ENCODE measurements around the gene SLC29A1.

The SLC29A1 gene

GRCh38 chr6:44245912-44246662 lies 22.7 kb downstream of the SLC29A1 start:
- TF ChIP-seq, protein P1, sequence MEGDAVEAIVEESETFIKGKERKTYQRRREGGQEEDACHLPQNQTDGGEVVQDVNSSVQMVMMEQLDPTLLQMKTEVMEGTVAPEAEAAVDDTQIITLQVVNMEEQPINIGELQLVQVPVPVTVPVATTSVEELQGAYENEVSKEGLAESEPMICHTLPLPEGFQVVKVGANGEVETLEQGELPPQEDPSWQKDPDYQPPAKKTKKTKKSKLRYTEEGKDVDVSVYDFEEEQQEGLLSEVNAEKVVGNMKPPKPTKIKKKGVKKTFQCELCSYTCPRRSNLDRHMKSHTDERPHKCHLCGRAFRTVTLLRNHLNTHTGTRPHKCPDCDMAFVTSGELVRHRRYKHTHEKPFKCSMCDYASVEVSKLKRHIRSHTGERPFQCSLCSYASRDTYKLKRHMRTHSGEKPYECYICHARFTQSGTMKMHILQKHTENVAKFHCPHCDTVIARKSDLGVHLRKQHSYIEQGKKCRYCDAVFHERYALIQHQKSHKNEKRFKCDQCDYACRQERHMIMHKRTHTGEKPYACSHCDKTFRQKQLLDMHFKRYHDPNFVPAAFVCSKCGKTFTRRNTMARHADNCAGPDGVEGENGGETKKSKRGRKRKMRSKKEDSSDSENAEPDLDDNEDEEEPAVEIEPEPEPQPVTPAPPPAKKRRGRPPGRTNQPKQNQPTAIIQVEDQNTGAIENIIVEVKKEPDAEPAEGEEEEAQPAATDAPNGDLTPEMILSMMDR (IDR thresholded peaks at IDR 0.05; ENCODE audit: low read depth, low read length): peak; percentile 16
- H3K4me3 ChIP-seq (ENCODE audit: low read depth, low read length): peak overlapping the region; percentile 100
- DNase-seq (ENCODE audit: low read depth, low spot score): peak; percentile 87
- in situ Hi-C loops (cut with HindIII; ENCODE audit: low sequenced_read_pairs): no loop called here

- peak; percentile 99 for DNase-seq (ENCODE audit: low read depth, low spot score)
- TF ChIP-seq, protein P1 (IDR thresholded peaks at IDR 0.05; ENCODE audit: low read depth, low read length): no peak
- in situ Hi-C loops (cut with HindIII; ENCODE audit: low sequenced_read_pairs): no loop called here
- peak within 1 kb of the TSS; percentile 100 for H3K4me3 ChIP-seq (ENCODE audit: low read depth, low read length)
Measured at GRCh38 chr6:44246663-44247337, 23.4 kb downstream of the SLC29A1 start, which contains the start of gene HSP90AB1. HSP90AB1 (plus strand) TSS chr6:44247101; CDS start chr6:44248630, 1,529 bp downstream.

- H3K4me3 ChIP-seq (ENCODE audit: low read depth, low read length): peak overlapping the region; percentile 100
- peak; percentile 56 for DNase-seq (ENCODE audit: low read depth, low spot score)
- TF ChIP-seq, protein P1 (IDR thresholded peaks at IDR 0.05; ENCODE audit: low read depth, low read length): no peak
- in situ Hi-C loops (cut with HindIII; ENCODE audit: low sequenced_read_pairs): no loop called here
Measured at GRCh38 chr6:44247338-44248302, 24.2 kb downstream of the SLC29A1 start.

DNA sequence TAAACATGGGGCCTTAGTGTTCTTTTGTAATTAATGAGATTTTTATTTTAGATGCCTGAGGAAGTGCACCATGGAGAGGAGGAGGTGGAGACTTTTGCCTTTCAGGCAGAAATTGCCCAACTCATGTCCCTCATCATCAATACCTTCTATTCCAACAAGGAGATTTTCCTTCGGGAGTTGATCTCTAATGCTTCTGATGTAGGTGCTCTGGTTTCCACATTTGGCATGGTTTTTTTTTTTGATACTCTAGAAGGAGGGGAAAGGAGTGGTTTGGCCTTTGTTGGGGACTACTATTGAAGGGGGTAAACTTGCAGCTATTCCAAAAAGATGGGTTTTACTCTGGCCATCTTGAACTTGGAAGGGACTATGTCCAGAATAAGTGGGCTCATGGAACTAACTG lies 25.2 kb downstream of the SLC29A1 start:
- in situ Hi-C loops (cut with HindIII; ENCODE audit: low sequenced_read_pairs): no loop called here
- no peak for DNase-seq (ENCODE audit: low read depth, low spot score)
- TF ChIP-seq, protein P1 (IDR thresholded peaks at IDR 0.05; ENCODE audit: low read depth, low read length): no peak
- H3K4me3 ChIP-seq (ENCODE audit: low read depth, low read length): peak overlapping the region; percentile 100

GRCh38 chr6:44249082-44249748 lies 25.8 kb downstream of the SLC29A1 start:
- no peak for DNase-seq (ENCODE audit: low read depth, low spot score)
- H3K4me3 ChIP-seq (ENCODE audit: low read depth, low read length): peak overlapping the region; percentile 100
- TF ChIP-seq, protein P1 (IDR thresholded peaks at IDR 0.05; ENCODE audit: low read depth, low read length): no peak
- in situ Hi-C loops (cut with HindIII; ENCODE audit: low sequenced_read_pairs): no loop called here

Measured in astrocyte of the spinal cord (primary cell).